Left renal pelvis (tissue), 4 donors: Measurements from ENCODE around the gene PRRC2B. TPM values are rescaled to one million over a fixed set of nuclear protein-coding genes. Genes with fewer than 3 reads are reported as not detected.
"Not testable (repeated sequence)": the region's sequence is repeated elsewhere in the genome, so short reads cannot be mapped to it uniquely, and the experiment has no call there.

Experiments
- DNase-seq, 4 donors: peaks; one replicate each; pipeline ENCODE4 v3.0.0-alpha.2; 2013; ENCODE audit warnings: low read depth in 4 of 4, low spot score in 3 of 4
- polyA plus RNA-seq, 4 donors: library from polyadenylated mRNA; unstranded; fragments of 120-200 nt; gene quantifications; one replicate each; pipeline ENCODE4 v1.2.1, GENCODE V29; 2013; ENCODE audit not compliant: insufficient read length in 4 of 4

PRRC2B gene
- polyA plus RNA-seq, 4 donors = 161 to 190 (median 181) TPM

DNA sequence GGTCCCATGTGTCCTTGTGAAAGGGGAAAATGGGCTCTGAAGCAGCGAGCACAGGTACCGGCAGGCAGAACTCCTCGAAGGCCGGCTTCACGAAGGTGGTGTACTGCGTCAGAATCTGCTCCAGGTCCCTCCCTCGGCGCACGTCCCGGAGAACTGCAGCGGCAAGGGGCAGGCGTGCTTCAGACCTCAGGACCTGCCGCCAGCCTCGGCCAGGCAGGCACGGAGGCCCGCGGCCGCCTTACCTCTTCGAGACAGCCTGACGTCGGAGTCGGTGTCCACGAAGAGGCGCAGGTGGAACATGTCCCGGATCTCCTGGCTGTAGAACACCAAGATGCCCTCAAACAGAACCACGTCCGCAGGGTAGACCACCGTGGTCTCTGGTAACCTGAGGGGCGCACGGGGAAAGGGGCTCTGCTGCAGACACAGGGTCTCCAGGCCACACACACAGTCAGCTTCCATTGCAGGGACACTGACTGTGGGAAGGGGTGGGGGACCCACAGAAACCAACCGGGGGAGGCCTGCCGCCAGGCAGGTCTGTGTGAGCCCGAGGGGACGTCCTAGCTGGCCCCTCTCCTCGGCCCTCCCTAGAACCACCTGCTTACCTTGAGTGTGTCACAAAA is 135.1 kb downstream of the PRRC2B start:
- DNase-seq = no peak

DNA sequence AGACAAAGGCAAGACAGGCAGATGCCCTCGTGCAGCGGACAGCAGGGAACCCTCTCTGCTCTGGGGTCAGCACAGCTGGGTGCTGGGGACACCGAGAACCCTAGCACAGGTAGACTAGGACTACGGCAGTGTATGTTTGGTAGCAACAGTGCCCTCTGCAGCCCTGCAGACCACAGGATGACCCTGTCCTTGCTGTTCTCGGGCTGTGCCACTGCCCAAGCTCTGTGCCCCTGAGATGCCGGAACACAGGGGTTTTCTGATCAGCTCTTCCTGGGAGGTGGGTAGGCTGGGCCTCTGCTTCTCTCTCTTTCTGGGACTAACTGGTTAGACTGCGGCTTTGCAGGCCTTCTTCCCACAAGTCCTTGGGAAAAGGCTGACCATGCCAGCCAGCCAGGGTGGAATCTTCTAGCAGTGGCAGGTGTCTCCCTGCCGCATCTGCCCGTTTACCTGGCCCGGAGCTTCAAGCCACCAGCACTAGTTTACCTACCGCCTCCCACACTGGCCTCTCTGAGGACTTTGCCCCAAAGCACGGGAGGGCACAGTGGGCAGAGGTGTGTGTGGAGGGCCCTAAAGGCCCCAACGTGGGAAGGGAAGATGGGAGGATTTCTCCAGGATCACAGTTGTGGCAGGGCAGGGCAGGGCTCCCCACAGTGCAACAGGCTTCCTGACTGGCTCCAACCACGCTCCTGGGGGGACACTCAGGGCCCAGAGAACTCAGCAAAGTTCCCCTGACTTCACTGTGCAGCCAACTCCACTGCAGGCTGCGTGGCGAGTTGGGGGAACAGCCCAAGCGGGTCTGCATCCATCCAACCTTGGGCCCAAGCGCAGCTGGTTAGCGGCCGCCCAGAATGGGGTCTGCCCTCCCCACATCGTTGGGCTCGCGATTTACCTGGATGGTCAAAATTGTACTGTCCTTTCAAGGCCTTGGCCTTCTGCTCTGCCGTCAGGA is 136.0 kb downstream of the PRRC2B start:
- DNase-seq = no peak

- DNase-seq = no peak
These were observed 136.6 kb downstream of the PRRC2B start for GRCh38 chr9:131530546-131530919.

- DNase-seq = peak in 3 of 4 donors; percentile 65 to 70 (median 65)
These were observed 137.3 kb downstream of the PRRC2B start, which contains the start of gene UCK1 for GRCh38 chr9:131530920-131531832. Gene UCK1 (minus strand): TSS chr9:131531263. CDS start chr9:131531174, 89 bp downstream.

DNA sequence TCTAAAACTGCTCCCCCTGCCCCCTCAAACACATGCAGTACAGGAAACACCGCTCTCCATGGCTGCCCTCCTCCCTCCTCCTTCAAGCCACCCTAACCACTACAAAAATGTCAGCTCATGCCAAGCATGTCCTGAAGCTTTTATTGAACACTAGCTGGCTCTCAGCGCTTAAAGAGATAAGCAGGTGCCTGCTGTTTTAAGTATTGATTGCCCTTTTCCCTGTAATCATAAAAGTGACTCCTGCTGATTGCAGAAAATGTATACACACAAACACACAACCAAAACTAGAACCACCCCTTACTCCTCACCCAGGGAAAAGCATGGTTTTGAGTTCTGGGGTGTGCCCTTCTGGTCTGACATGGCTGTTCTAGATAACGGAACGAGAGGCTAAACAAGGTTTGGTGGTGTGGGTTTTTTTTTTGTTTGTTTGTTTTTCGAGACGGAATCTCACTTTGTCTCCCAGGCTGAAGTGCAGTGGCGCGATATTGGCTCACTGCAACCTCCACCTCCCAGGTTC is 140.9 kb downstream of the PRRC2B start:
- DNase-seq = no peak

- DNase-seq = no peak
These were observed 144.1 kb downstream of the PRRC2B start for GRCh38 chr9:131537946-131538345.

DNA sequence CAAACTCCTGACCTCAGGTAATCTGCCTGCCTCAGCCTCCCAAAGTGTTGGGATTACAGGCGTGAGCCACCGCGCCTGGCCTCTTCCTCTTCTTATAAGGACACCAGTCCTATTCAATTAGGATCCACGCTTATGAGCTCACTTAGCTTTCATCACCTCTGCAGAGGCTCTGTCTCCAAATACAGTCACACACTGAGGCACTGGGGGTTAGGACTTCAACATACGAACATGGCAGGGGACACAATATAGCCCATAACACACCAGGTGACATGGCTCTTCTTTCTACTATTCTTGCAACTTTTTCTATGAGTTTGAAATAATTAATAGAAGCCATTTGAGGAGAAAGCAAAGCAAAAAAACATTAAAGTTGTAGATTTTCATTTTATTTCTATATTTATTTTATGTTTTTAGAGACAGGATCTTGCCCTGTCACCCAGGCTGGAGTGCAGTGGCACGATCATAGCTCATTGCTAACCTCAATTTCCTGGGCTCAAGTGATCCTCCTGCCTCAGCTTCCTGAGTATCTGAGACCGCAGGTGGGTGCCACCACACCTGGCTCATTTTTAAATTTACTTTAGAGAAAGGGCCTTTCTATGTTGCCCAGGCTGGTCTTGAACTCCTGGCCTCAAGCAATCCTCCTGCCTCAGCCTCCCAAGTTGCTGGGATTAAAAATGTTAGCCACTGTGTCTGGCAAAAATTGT is 145.5 kb downstream of the PRRC2B start:
- no peak for DNase-seq

GRCh38 chr9:131543141-131543540 is 149.3 kb downstream of the PRRC2B start:
- DNase-seq = no peak

DNA sequence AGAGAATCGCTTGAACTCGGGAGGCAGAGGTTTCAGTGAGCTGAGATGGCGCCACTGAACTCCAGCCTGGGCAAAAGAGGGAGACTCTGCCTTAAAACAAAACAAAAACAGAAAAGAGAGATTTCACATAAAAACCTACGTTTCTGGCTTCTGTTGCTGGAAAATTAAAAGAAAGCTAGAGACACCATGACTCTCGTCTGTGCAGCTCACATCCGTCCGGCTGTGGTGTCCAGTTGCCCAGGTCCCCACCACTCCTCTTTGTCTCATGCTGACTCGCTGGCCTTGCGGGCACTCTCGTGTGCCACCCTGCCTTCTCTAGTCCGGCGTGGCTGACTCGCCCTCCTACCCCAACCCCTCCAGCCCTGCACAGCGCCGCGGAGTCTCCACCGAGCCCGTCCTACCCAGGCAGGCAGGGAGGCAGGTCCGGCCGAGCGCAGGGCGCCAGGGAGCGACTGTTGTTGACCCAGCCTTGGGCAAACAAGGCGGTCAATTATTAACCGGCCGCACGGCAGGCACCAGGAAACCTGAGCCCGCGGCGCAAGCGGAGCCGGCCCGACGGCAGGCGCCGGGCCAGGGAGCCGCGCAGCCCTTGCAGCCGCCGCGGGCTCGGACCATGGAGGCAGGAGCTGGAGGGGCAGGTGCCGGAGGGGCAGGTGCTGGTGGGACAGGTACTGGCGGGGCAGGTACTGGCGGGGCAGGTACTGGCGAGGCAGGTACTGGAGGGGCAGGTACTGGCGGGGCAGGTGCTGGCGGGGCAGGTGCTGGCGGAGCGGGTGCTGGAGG is 151.3 kb downstream of the PRRC2B start, which contains the start of gene PRRT1B:
PRRT1B (plus strand) TSS at position 521 of the 783 bp plus-strand sequence; CDS start at position 614, 93 bp downstream.
- peak in 2 of 4 donors; percentile 71 to 73 for DNase-seq

- no peak for DNase-seq
These were observed 152.0 kb downstream of the PRRC2B start for GRCh38 chr9:131545786-131546335.

- peak in 2 of 4 donors; percentile 32 to 65 for DNase-seq
These were observed 152.6 kb downstream of the PRRC2B start for GRCh38 chr9:131546336-131547084.

DNA sequence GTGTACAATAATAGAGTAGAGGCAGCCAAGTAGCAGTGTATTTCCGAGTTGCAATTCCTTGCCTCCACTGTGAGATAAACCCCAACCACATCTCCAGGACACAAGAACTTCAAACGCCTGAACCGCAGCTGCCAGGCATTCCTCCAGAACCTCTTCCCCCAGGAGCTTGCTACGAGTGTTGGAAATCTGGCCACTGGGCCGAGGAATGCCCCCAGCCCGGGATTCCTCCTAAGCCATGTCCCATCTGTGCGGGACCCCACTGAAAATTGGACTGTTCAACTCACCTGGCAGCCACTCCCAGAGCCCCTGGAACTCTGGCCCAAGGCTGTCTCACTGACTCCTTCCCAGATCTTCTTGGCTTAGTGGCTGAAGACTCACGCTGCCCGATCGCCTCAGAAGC is 155.3 kb downstream of the PRRC2B start:
- DNase-seq = not testable (repeated sequence)

Other genes with a start within 250 kb of the PRRC2B start
- gene FAM78A, start 117.6 kb upstream of the PRRC2B start, polyA plus RNA-seq = 1 to 10 TPM; 2.6 to 3.8 (median 2.9) TPM
- gene PLPP7, start 104.4 kb upstream of the PRRC2B start, polyA plus RNA-seq = 1 to 10 TPM; 2.1 to 3.4 (median 2.8) TPM
- gene POMT1, start 108.8 kb downstream of the PRRC2B start, polyA plus RNA-seq = 10 to 100 TPM; 29.4 to 50.6 (median 35.5) TPM
- 10 to 100 TPM; 26.5 to 44.5 (median 36.4) TPM for gene UCK1, start 137.2 kb downstream of the PRRC2B start, polyA plus RNA-seq
- gene PRRT1B, start 151.4 kb downstream of the PRRC2B start, polyA plus RNA-seq = 1 to 10 TPM in 1 of 4 donors, under 1 TPM in 3; 0.23 to 2.4 (median 0.78) TPM